Kidney capillary endothelial cell (primary cell): ENCODE measurements around the gene TNFRSF12A.

Source experiments
- DNase-seq: peaks from one replicate; pipeline ENCODE4 v3.0.0-alpha.2; 2018; ENCODE audit warnings: low spot score

TNFRSF12A gene

DNA sequence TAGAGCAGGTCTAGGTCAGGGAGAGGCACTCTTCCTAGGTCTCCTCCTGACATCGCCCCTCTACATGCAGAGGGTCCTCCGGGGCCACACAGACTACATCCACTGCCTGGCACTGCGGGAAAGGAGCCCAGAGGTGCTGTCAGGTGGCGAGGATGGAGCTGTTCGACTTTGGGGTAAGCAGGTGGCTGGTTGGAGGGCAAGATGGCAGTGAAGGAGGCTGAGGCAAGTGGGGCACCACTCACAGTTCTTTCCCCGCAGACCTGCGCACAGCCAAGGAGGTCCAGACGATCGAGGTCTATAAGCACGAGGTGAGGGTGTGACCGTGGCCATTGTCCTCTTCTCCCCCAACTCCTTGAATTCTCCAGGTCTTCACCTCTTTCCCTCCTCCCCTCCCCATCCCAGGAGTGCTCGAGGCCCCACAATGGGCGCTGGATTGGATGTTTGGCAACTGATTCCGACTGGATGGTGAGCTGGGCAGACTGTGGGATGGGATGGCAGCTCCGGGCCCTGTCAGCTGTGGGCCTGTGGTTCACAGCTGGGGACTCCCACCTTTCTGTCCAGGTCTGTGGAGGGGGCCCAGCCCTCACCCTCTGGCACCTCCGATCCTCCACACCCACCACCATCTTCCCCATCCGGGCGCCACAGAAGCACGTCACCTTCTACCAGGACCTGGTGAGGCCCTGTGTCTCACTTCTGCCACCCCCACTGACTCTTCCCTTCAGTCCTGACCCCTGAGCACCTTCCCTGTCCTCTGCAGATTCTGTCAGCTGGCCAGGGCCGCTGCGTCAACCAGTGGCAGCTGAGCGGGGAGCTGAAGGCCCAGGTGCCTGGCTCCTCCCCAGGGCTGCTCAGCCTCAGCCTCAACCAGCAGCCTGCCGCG lies 6.7 kb downstream of the TNFRSF12A start:
- no peak for DNase-seq

DNA sequence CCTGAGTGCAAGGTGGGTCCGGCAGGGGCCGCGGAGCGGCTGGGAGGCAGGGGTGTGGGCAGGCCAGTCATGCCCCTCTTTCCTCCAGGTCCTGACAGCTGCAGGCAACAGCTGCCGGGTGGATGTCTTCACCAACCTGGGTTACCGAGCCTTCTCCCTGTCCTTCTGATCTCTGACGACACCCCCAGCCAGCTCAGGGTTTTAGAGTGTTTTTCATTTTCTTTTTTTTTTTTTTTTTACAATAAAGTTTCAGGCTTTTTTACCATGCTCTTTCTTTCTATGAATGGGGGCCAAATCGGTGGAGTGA lies 7.3 kb downstream of the TNFRSF12A start:
- no peak for DNase-seq

DNA sequence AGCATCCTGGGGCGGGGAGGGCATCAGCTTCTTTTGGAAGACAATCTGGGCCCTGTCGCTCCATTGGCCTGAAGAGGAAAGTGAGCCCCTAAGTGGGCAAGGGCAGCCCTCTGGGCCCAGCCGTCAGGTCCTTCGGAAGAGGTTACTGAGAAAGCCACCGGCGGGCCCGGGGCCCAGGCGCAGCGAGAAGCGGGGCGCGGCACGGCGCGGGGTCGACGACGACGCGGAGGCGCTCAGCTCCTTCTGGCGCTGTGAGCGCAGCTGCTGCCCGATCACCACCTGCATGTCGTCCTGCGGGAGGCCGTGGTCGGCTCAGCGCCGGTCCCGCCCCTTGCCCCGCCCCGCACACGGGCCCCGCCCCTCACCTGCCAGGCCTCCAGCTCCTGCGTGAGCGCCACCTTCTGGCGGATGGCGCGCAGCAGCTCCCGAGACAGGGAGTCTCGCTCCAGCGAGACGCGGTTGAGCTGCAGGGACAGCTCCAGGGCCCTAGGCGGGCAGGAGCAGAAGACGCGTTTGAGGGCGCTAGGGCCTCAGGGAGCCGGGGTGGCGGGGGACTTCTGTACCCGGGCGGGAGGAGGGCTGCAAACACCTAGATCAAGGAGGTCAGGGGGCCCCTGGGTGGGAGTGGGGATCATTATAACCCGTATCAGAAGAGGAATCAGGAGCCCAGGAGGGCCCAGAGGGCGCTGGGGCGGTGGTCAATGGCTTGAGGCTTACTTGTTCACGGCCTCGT lies 8.0 kb downstream of the TNFRSF12A start:
- DNase-seq = peak; percentile 69

DNA sequence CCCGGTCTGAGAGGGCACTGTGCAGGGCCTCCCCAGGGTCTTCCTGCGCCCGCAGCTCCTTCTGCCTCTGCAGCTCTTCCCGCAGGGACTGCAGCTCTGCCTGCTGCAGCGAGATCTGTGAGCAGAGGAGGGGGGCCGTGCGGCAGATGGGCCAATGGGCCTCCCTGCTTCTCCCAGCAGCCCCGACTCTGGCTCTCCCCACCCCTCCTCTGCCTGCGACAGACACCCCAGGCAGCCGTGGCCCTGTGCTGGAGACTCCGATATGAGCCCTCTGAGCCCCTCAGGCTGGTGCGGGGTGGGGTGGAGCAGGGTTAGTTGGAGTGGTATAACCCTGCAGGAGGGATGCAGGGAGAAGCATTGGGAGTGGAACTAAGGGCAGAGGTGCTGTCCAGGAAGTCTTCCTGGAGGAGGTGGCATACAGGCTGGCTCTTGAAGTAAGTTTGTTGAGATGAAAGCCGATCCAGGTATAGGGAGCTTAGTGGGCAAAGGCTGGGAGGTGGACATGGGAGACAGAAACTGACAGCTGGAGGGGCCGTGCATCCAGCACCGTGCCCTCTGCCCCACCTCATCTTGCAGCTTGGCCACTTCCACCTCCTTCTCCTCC lies 8.7 kb downstream of the TNFRSF12A start:
- DNase-seq = no peak

DNA sequence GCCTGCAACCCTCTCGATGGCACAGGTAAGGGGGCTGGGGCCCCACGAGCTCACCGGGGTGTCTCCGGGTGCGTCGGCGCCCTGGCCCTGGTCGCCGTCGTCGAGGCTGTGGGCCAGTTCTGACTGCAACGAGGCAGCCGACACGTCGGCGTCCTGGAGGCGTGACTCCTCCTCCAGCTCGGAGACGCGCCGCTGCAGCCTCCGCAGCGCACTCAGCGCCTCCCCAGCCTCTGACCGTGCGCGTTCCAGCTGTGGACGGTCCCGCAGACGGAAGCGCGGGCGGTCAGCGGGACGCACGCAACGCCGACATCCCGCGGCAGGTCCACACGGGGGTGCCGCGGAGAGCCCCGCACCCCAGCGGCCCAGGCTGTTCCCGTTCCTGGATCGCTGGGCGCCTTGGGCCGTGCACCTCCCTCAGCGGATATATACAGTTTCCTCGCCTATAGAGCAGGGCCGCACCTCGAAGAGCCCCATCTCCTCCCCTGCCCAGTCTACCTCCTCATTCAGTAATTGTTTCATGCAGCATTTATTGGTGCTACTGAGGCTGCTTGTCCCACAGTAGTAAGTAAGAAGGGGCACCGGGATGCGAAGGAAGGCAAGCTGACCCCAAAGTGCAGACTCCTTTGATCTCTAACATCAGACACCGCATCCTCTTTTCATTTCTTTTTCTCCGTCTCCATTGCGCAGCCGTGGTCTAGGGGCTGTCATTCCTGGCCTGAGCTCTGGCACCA lies 9.5 kb downstream of the TNFRSF12A start:
- DNase-seq = peak; percentile 46

DNA sequence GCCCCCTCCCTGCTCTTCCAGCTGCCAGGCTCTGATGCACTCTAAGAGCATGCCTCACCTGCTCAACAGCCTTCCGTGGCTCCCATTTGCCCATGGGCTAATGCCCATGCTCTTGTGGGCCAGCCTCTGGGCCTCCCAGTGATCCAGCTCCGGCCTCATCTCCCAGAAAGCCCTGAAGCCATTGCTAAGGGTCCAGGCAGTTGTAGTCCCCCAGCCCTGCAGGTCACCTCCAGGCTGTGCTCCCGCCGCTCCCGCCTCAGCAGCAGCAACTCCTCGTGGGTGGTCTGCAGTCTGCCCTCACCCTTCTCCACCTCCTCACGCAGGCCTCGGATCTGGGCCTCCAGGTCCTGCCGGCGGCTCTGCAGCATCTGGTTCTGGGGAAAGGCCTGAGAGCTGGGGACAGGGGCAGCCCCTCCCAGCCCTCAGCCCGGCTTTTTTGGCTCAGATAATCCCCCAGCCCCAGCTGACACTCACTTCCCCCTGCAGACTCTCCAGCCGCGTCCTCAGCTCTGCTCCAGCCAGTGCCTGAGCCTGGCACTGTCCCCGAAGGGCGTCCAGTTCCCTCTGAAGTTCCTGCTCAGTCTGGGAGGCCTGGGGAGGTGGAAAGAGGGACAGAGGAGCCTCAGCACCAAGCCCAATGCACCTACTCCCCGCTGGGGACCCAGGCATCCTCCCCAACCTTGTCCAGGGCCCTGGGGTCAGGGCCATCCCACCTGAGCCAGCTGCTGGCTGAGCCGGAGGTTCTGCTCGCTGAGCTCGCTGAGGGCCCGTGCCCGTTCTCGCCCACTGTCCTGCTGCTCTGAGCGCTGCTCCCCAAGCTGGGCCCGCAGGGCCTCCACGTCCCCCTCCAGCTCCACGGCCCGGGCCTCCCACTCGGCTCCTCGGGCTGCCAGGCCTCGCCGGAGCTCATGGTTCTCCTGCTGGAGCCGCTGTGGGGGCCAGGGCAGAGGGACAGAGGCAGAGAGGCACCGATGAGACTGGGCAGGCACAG lies 10.3 kb downstream of the TNFRSF12A start:
- DNase-seq = no peak

DNA sequence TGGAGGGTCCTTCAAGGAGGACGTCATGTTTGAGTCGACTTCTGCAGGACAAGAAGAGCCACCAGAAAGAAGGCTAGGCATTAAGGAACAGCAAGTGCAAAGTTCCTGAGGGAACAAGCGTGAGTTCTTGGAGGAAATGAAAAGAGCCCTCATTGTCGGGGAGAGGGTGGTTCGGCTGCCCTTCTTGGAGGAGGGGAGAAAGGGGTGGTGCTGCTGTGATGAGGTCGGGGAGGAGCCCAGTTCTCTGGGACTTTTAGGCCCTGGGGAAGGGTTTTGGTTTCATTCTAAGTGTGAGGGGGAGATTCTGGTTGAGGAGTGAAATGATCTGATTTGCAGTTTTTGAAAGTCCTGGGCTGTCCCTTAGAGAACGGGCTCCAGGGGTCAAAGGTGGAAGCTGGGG lies 12.5 kb downstream of the TNFRSF12A start:
- no peak for DNase-seq

DNA sequence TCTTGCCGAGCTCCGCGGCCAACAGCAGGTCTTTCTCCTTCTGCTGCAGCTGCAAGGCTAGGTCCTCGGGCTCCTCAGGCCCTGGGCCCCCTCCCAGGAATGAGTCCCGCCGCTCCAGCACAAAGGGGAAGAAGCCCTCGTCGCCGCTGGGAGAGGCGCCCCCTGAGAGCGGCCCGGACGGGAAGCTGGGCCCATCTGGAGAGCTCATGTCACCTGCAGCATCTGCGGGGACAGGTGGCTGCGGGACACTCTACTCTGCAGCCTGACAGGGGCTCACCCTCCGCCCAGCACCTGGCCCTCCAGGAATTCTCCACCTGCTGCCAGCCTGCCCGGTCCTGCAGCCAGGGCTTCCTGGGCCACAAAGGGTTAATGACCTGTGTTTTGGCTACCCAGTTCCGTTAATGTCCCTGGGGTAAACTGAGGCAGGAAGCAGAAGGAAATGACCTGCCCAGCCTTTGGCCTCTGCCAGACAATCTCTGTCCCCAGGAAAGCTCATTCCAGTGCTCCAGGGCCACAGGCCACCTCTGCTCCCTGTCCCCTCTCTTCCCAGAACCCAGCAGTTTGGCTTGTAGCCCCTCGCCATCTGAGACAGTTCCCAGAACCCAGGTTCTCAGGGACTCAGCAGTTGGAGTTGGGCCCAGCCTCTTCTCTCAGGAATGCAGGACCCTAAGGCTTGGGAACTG lies 15.3 kb downstream of the TNFRSF12A start:
- DNase-seq = no peak

DNA sequence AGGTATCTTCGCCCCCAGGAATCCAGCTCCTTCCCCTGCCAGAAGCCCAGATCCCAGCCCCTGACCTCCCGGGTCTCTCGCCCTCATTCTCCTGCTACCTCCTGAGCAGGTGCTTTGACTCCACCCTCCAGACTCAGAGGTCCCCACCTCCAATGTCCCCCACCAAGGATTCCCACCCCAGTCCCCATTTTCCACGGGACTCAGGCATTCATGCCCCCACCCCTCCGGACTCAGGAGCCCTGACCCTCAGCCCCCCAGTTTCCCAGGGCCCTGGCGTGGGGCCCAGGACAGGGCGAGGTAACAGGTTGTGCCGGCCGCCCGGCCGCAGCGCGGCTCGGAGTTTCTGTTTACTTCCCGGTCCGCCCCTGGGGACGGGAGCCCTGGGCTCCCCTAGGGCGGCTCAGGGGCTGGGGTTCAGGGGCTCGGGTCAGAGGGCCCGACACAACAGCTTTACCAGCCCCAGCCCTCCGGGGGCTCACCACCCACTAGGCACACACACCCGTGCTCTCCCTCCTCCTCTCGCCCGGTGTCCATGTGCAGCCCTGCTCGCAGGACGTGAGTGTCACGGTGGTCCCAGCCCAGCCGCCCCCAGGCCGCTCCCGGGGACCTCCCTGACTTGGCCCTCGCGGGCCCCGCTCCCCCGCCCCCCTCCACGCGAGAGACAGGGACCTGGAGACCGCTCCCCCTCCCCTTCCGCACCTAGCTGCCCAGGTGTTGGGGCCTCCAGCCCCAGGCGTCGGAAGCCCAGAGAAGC lies 16.0 kb downstream of the TNFRSF12A start:
- DNase-seq = no peak

DNA sequence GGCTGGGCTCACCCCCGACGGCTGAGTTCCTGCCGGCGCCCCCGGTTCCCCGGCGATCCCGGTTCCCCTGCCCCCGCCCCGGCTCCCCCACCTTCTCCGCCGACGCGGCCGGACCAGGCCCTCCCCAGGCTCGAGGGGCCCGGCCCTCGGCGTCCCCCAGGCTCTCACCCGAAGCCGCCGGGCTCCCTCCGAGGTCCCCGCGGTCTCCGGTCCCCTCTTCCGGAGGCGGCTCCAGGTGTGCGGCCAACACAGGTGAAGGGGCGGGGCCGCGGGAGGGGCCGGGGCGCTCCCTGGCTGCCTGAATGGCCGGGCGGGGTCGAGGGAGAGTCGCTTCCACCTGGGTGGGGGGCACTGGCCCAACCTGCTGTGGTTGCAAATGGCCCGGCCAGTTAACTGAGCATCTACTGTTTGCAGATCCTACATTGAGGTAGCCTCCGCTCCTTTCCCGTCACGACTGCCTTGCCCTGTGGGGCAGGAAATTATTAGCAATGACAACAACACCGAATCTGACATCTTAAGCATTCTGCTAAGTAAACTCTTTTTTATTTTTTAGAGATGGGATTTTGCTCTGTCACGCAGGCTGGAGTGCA lies 16.7 kb downstream of the TNFRSF12A start, which contains the start of gene BICDL2:
TSS of gene BICDL2 (minus strand) at position 219 of the 590 bp plus-strand sequence. CDS start 1,448 bp downstream, outside the sequence.
- no peak for DNase-seq

DNA sequence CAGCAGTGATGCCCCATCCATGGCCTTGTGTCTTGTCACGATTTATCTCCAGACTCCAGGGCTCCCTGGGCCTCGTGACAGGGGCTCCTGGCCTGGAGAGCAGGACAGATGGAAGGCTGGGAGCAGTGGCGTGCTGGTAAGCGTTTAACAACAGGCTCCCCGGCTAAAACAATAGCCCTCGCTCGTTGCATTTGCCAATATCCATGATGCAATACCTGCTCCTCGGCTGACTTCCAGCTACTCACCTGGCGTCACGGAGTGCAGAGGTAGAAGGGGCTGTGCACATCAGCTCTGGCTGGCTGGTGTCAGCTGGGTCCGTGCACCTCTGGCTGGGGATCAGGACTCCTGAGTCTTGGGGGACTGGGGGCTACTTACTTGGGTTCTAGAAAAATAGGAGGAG lies 18.1 kb downstream of the TNFRSF12A start:
- DNase-seq = no peak

DNA sequence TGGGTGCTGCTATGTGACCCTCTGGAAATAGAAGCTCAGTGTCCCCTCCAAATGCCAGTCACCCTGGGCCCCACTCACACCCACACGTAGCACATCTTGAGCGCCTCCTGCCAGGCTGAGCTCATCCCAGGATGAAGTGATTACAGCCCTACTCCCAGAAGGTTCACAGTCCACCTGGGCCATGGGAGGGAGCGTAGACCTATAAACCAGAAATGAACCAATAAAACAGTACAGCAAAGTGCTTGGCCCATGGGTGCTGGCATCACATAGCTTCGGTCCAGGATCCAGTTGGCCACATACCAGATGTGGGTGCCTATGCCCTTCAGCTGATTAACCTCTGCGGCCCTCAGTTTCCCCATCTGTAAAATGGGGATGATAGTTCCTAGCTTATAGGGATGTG lies 18.7 kb downstream of the TNFRSF12A start:
- no peak for DNase-seq

DNA sequence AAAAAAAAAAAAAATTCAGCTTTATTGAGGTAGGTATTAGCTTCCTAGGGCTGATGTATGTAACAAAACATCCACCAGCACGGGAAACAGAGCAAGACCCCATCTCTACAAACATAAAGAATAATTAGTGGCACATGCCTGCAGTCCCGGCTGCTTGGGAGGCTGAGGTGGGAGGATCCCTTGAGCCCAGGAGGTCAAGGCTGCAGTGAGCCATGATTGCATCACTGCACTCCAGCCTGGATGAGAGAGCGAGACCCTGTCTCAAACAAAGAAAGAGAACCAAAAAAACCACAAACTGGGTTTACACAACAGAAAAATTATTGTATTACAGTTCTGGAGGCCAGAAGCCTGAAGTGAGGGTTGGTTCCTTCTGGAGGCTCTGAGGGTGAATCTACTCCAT lies 22.2 kb downstream of the TNFRSF12A start:
- DNase-seq = no peak

DNA sequence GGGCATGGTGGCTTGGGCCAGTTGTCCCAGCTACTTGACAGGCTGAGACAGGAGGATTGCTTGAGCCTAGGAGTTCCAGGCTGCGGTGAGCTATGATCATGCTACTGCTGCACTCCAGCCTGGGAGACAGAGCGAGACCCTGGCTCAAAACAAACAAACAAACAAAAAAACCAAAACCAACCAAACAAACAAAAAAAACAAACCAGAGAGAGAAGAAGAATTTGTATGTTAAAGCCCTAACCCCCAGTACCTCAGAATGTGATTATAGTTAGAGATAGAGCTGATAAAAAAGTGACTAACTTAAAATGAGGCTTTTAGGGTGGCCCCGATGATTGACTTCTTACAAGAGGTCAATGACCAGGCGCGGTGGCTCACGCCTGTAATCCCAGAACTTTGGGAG lies 24.5 kb downstream of the TNFRSF12A start:
- DNase-seq = no peak

DNA sequence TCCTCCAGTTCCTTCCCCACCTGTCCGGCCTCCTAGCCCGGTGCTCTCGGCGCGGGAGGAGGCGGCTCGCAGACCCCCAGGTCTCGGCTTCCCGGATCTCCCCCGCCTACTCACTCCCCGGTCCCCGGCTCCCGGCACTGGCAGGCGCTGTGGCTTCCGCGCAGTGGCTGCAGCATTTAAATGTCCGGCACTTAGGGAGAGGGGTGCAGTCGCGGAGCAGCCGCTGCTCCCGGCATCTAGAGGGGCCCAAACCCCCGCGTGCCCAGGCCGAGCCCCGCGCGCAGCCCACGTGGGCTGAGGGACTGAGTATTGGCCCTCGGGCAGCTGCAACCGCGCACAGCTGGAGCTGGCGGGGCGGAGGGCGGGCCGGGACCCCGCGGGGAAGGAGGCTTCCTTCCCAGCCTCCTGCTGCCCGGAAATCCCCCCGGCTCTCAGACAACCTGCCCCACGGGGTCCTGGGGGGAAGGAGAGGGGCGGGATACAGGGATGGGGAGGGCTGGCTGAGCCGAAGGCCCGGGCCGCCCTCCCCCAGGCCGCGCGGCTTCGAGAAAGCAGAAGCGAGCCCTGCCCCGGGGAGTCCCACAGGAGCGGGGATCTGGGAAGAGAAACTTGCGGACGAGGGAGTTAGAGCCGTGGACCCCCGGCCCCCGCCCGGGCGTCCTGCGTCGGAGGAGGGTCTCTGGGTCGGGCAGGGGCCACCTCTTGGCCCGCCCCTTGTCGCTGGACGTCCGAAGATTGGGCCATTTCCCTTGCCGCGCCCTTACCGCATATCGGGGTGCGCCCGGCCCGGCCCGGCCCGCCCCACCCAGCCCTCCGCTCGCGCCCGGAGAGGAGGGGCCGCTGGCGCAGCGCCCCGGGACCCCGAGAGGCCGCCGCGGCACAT lies 25.8 kb downstream of the TNFRSF12A start, which contains the start of gene MMP25:
TSS of gene MMP25 (plus strand) at position 804 of the 883 bp plus-strand sequence. CDS start 357 bp downstream, outside the sequence.
- no peak for DNase-seq

DNA sequence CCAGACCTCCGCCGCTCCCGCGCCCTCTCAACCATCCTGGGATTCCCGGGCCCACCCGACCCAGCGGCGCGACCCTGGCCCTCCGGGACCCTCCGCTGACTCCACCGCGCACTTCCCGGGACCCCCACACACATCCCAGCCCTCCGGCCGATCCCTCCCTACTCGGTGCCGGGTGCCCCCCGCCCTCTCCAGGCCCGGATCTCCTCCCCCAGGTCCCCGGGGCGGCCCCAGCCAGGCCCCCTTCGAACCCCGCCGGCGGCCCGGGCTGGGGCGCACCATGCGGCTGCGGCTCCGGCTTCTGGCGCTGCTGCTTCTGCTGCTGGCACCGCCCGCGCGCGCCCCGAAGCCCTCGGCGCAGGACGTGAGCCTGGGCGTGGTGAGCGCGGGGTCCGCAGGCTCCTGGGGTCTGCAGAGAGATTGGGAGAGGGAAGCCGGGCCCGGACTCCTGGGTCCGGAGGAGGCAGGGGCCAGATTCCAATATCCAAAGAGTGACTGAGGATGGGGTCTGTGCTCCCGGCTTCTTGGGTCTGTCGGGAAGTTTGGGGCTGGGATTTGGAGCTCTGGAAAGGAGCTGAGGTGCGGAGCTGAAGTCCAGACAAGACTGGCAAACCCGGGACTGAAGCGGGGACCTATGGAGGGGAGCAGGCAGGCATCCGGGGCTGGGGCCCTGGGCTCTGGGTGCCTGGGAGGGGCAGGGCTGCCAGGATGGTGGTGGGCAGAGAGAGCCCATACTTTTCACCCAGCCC lies 26.6 kb downstream of the TNFRSF12A start:
- DNase-seq = no peak

DNA sequence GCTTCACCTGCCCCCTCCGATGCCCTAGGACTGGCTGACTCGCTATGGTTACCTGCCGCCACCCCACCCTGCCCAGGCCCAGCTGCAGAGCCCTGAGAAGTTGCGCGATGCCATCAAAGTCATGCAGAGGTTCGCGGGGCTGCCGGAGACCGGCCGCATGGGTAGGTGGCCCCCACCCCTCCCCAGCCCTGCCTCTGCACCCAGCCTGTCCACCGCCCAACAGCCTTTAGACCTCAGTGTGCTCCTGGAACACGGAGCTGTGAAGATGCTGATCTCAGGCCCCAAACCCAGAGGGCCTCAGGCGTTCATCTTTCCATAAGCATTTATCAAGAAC lies 27.2 kb downstream of the TNFRSF12A start:
- no peak for DNase-seq
